ENCODE data around the gene SYNJ1. TPM values are rescaled to one million over a fixed set of nuclear protein-coding genes. Genes with fewer than 3 reads are reported as not detected.

SYNJ1 gene
- total and polyA plus RNA-seq, 9 of the 15 experiments (the other 6 are each of a cell fraction or from before 2014, with no cell fraction given) = 2.4 to 10.6 (median 5.6) TPM

DNA sequence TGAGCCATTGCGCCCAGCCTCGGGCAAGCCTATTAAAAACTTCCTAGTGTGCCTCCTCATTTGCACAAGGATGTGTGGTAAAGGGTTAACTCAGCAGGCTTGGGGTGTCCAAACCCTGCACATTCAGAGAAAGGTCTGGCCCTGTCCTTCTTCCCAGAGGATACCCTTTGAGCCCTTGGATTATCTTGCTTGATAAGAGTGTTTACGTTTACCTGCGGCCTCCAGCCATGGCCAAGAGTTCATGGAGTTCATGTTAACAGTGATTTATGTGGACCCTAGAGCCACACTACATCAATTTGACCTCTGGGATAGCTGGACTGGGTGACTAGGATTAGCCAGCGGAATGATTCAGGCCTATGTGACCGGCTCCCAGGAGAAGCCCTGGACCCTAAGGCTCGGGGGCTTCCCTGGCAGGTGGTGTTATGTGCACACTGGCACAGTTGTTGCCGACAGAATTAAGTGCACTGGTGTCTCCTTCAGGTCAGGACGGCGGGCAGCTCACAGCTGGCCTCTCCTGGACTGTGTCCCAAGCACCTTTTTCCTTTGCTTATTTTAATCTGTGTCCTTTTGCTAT is 134.8 kb downstream of the SYNJ1 start:
- POLR2A ChIA-PET = interaction anchor here (0.6 to 1.3 kb wide), 2 partner anchors 200 to 338 kb away, joined by 3 to 5 read pairs; partner anchors contain the start of gene URB1
- no TSS peak for BruUV-seq (replicated peaks)
- Histone ChIP-seq H4K20me1 (replicated peaks; ENCODE audit: control insufficient read depth, insufficient read depth, low read length) (no peaks in the 10 kb centered on the region), H3K4me3 (no peak overlapping the region), H3K79me2 (ENCODE audit: control insufficient read depth, insufficient read depth, low read length) (no peaks in the 10 kb centered on the region), H3K9me1 (ENCODE audit: control insufficient read depth, insufficient read depth, low read length) (no peaks in the 10 kb centered on the region), H3K9me3 (replicated peaks; ENCODE audit: control insufficient read depth, insufficient read depth, low read depth, low read length) (no peaks in the 10 kb centered on the region), H3K36me3 (ENCODE audit: control insufficient read depth, insufficient read depth, low read length) (no peaks in the 10 kb centered on the region), H3K4me2 (ENCODE audit: insufficient read depth, low read length) (no peak overlapping the region), H3K9ac (ENCODE audit: insufficient read depth in 1 of 2, low read depth in 2 of 2, low read length in 2 of 2) (no peak overlapping the region), H2AFZ (ENCODE audit: low read depth, low read length) (no peak overlapping the region), H3K4me1 (replicated peaks in 1 of 2; ENCODE audit: control insufficient read depth in 2 of 2, insufficient read depth in 2 of 2, low read length in 2 of 2) (no peaks in the 10 kb centered on the region), H3K27me3 (ENCODE audit: control insufficient read depth in 2 of 2, insufficient read depth in 2 of 2, low read length in 2 of 2) (no peaks in the 10 kb centered on the region), H3K27ac (ENCODE audit: extremely low read depth, low read depth, low read length) (no peak overlapping the region)
- TF ChIP-seq MAFF (IDR thresholded peaks at IDR 0.05; ENCODE audit: low read length) (no peak), ZNF408 (CRISPR knock-in tag; IDR thresholded peaks at IDR 0.05; ENCODE audit: low read depth) (no peak), NONO (IDR thresholded peaks at IDR 0.05; ENCODE audit: low read depth in 2 of 2, low read length in 1 of 2) (no peak), SNIP1 (IDR thresholded peaks at IDR 0.05; ENCODE audit: low read depth) (no peak), PRPF4 (IDR thresholded peaks at IDR 0.05; ENCODE audit: insufficient read depth, low read depth, low read length, poor library complexity, severe bottlenecking) (no peak), ZNF76 (CRISPR knock-in tag; IDR thresholded peaks at IDR 0.05; ENCODE audit: borderline replicate concordance) (no peak), GATA2 (CRISPR knock-in tag; IDR thresholded peaks at IDR 0.05) (no peak), BDP1 (IDR thresholded peaks at IDR 0.05; ENCODE audit: insufficient read depth, insufficient read length) (no peak), KAT7 (CRISPR knock-in tag; IDR thresholded peaks at IDR 0.05; ENCODE audit: borderline replicate concordance) (no peak), BRD9 (IDR thresholded peaks at IDR 0.05; ENCODE audit: low read depth, partially characterized antibody) (no peak), TARDBP (IDR thresholded peaks at IDR 0.05) (no peak), FOXA3 (CRISPR knock-in tag; conservative IDR thresholded peaks at IDR 0.05 in 1 of 2, IDR thresholded peaks at IDR 0.05 in 1 of 2) (no peak), JUNB (CRISPR knock-in tag; conservative IDR thresholded peaks at IDR 0.05) (no peak), PHTF2 (CRISPR knock-in tag; IDR thresholded peaks at IDR 0.05) (no peak)
- TF ChIP-seq, protein P1, sequence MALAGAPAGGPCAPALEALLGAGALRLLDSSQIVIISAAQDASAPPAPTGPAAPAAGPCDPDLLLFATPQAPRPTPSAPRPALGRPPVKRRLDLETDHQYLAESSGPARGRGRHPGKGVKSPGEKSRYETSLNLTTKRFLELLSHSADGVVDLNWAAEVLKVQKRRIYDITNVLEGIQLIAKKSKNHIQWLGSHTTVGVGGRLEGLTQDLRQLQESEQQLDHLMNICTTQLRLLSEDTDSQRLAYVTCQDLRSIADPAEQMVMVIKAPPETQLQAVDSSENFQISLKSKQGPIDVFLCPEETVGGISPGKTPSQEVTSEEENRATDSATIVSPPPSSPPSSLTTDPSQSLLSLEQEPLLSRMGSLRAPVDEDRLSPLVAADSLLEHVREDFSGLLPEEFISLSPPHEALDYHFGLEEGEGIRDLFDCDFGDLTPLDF (CRISPR knock-in tag; IDR thresholded peaks at IDR 0.05) = no peak
- TF ChIP-seq, protein P2, sequence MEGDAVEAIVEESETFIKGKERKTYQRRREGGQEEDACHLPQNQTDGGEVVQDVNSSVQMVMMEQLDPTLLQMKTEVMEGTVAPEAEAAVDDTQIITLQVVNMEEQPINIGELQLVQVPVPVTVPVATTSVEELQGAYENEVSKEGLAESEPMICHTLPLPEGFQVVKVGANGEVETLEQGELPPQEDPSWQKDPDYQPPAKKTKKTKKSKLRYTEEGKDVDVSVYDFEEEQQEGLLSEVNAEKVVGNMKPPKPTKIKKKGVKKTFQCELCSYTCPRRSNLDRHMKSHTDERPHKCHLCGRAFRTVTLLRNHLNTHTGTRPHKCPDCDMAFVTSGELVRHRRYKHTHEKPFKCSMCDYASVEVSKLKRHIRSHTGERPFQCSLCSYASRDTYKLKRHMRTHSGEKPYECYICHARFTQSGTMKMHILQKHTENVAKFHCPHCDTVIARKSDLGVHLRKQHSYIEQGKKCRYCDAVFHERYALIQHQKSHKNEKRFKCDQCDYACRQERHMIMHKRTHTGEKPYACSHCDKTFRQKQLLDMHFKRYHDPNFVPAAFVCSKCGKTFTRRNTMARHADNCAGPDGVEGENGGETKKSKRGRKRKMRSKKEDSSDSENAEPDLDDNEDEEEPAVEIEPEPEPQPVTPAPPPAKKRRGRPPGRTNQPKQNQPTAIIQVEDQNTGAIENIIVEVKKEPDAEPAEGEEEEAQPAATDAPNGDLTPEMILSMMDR (IDR thresholded peaks at IDR 0.05 in 2 of 3, conservative IDR thresholded peaks at IDR 0.05 in 1 of 3; ENCODE audit: insufficient read depth in 2 of 3, low read depth in 1 of 3, low read length in 3 of 3) = no peak
- TF ChIP-seq, protein P3, sequence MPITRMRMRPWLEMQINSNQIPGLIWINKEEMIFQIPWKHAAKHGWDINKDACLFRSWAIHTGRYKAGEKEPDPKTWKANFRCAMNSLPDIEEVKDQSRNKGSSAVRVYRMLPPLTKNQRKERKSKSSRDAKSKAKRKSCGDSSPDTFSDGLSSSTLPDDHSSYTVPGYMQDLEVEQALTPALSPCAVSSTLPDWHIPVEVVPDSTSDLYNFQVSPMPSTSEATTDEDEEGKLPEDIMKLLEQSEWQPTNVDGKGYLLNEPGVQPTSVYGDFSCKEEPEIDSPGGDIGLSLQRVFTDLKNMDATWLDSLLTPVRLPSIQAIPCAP (CRISPR knock-in tag; IDR thresholded peaks at IDR 0.05; ENCODE audit: borderline replicate concordance) = no peak
- intact Hi-C loops (cut with micrococcal nuclease) = no loop called here
- ATAC-seq = no peak; the same call in 2 of the 3 replicates
- no peak for DNase-seq (ENCODE audit: extremely low read depth in 1 of 4, low spot score in 3 of 4)
- CTCF ChIA-PET (ENCODE audit: low intra/inter-chr PET ratio) = no interaction called here
- WGBS (ENCODE audit: insufficient coverage, low coverage, missing lambda C conversion rate) = 33% methylated on average over 10 of the region's 10 CpGs
- FAIRE-seq = no peak
- in situ Hi-C loops (cut with MboI) = no loop called here

Data from K562 (cell line).